LNCaP clone FGC (cell line): ENCODE data around the gene ZNF112.

Source experiments
- DNase-seq: peaks from one replicate; pipeline ENCODE4 v3.0.0-alpha.2; 2011; ENCODE audit warnings: low read depth
- H3K4me3 ChIP-seq: 2 replicates; pipeline ENCODE4 v1.5.1; 2011; ENCODE audit warnings: mild to moderate bottlenecking, low read depth, low read length, control low read depth
- TF ChIP-seq, protein P1 (sequence below): IDR thresholded peaks from 2 replicates; pipeline ENCODE4 v1.5.1; 2012; ENCODE audit warnings: mild to moderate bottlenecking; ENCODE audit not compliant: control insufficient read depth, insufficient read depth; ENCODE audit errors: extremely low read depth

The ZNF112 gene

DNA sequence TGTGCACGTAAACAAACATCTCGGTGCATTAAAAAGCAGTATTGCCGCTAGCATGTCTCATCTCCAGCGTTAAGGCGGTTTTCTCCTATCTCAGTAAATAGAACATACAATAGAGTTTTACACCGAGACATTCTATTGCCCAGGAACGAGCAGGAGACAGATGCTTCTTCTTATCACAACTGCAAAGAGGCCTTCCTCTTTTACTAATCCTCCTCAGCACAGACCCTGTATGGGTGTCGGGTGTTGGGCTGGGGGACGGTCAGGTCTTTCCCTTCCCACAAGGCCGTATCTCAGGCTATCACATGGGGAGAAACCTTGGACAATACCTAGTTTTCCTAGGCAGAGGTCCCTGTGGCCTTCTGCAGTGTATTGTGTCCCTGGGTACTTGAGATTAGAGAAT, 75.6 kb downstream of the ZNF112 start:
- TF ChIP-seq, protein P1, sequence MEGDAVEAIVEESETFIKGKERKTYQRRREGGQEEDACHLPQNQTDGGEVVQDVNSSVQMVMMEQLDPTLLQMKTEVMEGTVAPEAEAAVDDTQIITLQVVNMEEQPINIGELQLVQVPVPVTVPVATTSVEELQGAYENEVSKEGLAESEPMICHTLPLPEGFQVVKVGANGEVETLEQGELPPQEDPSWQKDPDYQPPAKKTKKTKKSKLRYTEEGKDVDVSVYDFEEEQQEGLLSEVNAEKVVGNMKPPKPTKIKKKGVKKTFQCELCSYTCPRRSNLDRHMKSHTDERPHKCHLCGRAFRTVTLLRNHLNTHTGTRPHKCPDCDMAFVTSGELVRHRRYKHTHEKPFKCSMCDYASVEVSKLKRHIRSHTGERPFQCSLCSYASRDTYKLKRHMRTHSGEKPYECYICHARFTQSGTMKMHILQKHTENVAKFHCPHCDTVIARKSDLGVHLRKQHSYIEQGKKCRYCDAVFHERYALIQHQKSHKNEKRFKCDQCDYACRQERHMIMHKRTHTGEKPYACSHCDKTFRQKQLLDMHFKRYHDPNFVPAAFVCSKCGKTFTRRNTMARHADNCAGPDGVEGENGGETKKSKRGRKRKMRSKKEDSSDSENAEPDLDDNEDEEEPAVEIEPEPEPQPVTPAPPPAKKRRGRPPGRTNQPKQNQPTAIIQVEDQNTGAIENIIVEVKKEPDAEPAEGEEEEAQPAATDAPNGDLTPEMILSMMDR, result no peak
- no peak for DNase-seq
- no peak overlapping the region for H3K4me3 ChIP-seq

DNA sequence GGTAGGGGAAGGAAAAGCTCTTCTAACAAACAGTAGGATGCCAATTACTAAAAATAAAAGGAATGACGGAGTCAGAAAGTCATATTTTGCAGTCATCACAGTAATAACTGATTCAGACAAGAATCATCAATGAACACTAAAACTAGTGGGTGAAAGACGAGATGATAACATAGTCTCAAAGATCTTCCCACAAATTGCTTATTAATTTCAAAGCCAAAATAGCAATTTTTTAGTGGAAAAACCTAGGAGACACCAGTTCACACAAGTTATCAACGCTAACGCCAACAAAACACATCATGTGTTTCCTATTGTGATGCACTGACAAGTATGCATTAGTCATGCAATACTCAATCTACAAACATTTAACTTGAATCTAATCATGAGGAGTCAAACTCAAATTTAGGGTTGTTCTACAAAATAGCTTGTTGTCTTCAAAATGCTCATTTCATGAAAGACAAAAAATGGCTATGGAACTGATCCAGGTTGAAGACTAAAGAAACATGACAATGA, 78.2 kb downstream of the ZNF112 start:
- TF ChIP-seq, protein P1, result no peak
- H3K4me3 ChIP-seq, result no peak overlapping the region
- no peak for DNase-seq

DNA sequence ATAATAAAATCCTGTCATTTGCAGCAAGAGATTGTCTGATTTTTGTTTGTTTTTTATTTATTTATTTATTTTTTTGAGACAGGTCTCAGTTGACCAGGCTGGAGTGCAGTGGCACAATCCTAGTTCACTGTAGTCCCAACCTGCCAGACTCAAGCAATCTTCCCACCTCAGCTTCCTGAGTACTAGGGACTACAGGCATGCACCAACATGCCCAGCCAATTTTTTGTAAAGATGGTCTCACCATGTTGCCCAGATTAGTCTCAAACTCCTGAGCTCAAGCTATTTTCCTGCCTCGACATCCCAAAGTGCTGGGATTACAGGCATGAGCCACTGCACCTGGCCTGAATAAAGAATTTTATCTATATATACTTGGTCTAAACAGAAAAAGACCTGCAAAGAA, 79.1 kb downstream of the ZNF112 start:
- H3K4me3 ChIP-seq, result no peak overlapping the region
- no peak for DNase-seq
- TF ChIP-seq, protein P1, result no peak
